Measurements from ENCODE around the gene DEK.

DEK gene

GRCh38 chr6:18270216-18270615 is 5.9 kb upstream of the DEK start:
- H3K4me2 ChIP-seq (ENCODE audit: low read depth, low read length), result no peak overlapping the region

GRCh38 chr6:18269717-18270116 is 5.4 kb upstream of the DEK start:
- Histone ChIP-seq H3K27ac (ENCODE audit: low read length) (no peak overlapping the region), H3K36me3 (replicated peaks; ENCODE audit: insufficient read depth, low read length) (no peaks in the 10 kb centered on the region), H2AFZ (ENCODE audit: low read length) (no peak overlapping the region), H3K4me3 (ENCODE audit: low read length) (no peak overlapping the region), H3K27me3 (replicated peaks; ENCODE audit: insufficient read depth, low read length) (no peaks in the 10 kb centered on the region; the same call in 1 of the 2 replicates), H3F3A (ENCODE audit: insufficient read depth, low read length) (no peaks in the 10 kb centered on the region), H3K9me2 (replicated peaks; ENCODE audit: insufficient read depth, low read length) (no peaks in the 10 kb centered on the region), H3K9ac (ENCODE audit: low read length) (no peak overlapping the region), H3K4me1 (ENCODE audit: low read length) (peaks cover 5% of the 10 kb centered on the region; the same call in 1 of the 2 replicates), H3K79me2 (ENCODE audit: low read length) (no peaks in the 10 kb centered on the region), H3K9me3 (replicated peaks; ENCODE audit: insufficient read depth, low read length) (no peaks in the 10 kb centered on the region), H3K4me2 (ENCODE audit: low read depth, low read length) (no peak overlapping the region), H4K20me1 (ENCODE audit: insufficient read depth, low read length) (no peaks in the 10 kb centered on the region)
- TF ChIP-seq, protein P1, sequence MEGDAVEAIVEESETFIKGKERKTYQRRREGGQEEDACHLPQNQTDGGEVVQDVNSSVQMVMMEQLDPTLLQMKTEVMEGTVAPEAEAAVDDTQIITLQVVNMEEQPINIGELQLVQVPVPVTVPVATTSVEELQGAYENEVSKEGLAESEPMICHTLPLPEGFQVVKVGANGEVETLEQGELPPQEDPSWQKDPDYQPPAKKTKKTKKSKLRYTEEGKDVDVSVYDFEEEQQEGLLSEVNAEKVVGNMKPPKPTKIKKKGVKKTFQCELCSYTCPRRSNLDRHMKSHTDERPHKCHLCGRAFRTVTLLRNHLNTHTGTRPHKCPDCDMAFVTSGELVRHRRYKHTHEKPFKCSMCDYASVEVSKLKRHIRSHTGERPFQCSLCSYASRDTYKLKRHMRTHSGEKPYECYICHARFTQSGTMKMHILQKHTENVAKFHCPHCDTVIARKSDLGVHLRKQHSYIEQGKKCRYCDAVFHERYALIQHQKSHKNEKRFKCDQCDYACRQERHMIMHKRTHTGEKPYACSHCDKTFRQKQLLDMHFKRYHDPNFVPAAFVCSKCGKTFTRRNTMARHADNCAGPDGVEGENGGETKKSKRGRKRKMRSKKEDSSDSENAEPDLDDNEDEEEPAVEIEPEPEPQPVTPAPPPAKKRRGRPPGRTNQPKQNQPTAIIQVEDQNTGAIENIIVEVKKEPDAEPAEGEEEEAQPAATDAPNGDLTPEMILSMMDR (IDR thresholded peaks at IDR 0.05; ENCODE audit: low read length), result no peak
- TF ChIP-seq EZH2 (optimal IDR thresholded peaks at IDR 0.05; ENCODE audit: low read depth, low read length) (no peak), EZH2phosphoT487 (IDR thresholded peaks at IDR 0.05; ENCODE audit: low read length) (no peak)
- no peak for DNase-seq

More at GRCh38 chr6:18270216-18270615, 5.9 kb upstream of the DEK start:
- TF ChIP-seq EZH2 (optimal IDR thresholded peaks at IDR 0.05; ENCODE audit: low read depth, low read length) (no peak), EZH2phosphoT487 (IDR thresholded peaks at IDR 0.05; ENCODE audit: low read length) (no peak)
- TF ChIP-seq, protein P1 (IDR thresholded peaks at IDR 0.05; ENCODE audit: low read length), result no peak
- no peaks in the 10 kb centered on the region for H3K36me3 ChIP-seq (replicated peaks; ENCODE audit: insufficient read depth, low read length)
- no peaks in the 10 kb centered on the region for H3K9me3 ChIP-seq (replicated peaks; ENCODE audit: insufficient read depth, low read length)
- no peaks in the 10 kb centered on the region for H3F3A ChIP-seq (ENCODE audit: insufficient read depth, low read length)
- no peaks in the 10 kb centered on the region for H4K20me1 ChIP-seq (ENCODE audit: insufficient read depth, low read length)
- H3K4me3 ChIP-seq (ENCODE audit: low read length), result no peak overlapping the region
- DNase-seq, result no peak
- H2AFZ ChIP-seq (ENCODE audit: low read length), result no peak overlapping the region
- no peak overlapping the region for H3K9ac ChIP-seq (ENCODE audit: low read length)
- H3K27ac ChIP-seq (ENCODE audit: low read length), result no peak overlapping the region
- peaks cover 1% of the 10 kb centered on the region; the same call in 1 of the 2 replicates for H3K4me1 ChIP-seq (ENCODE audit: low read length)
- H3K9me2 ChIP-seq (replicated peaks; ENCODE audit: insufficient read depth, low read length), result no peaks in the 10 kb centered on the region
- H3K79me2 ChIP-seq (ENCODE audit: low read length), result no peaks in the 10 kb centered on the region
- H3K27me3 ChIP-seq (replicated peaks; ENCODE audit: insufficient read depth, low read length), result no peaks in the 10 kb centered on the region; the same call in 1 of the 2 replicates

DNA sequence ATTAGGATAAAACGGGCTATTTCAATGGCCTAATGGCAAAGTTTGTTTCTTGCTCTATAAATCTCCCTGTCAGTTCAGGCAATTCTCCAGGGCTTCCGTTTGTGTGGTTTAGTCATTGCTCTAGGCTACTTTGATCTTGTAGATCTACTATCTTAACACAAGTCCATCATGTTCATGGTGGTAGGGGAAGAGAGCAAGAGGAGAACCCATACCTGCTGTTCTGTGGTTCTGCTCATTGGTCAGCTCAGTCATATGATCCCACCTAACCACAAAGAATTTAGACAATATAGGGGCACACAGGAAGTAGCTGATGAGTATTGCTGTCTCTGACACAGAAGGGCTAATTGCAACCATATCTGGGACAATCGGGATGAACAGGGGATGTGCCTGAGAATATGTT is 4.9 kb upstream of the DEK start:
- DNase-seq, result no peak
- no peak overlapping the region for H3K4me3 ChIP-seq (ENCODE audit: low read length)
- no peak overlapping the region for H3K4me2 ChIP-seq (ENCODE audit: low read depth, low read length)

More for the DNA sequence above, 4.9 kb upstream of the DEK start:
- Histone ChIP-seq H4K20me1 (ENCODE audit: insufficient read depth, low read length) (no peaks in the 10 kb centered on the region), H3K9me3 (replicated peaks; ENCODE audit: insufficient read depth, low read length) (no peaks in the 10 kb centered on the region), H3K9ac (ENCODE audit: low read length) (no peak overlapping the region), H3K36me3 (replicated peaks; ENCODE audit: insufficient read depth, low read length) (no peaks in the 10 kb centered on the region), H3K79me2 (ENCODE audit: low read length) (no peaks in the 10 kb centered on the region), H2AFZ (ENCODE audit: low read length) (no peak overlapping the region), H3F3A (ENCODE audit: insufficient read depth, low read length) (no peaks in the 10 kb centered on the region), H3K4me1 (ENCODE audit: low read length) (peaks cover 5% of the 10 kb centered on the region; the same call in 1 of the 2 replicates), H3K27me3 (replicated peaks; ENCODE audit: insufficient read depth, low read length) (no peaks in the 10 kb centered on the region; the same call in 1 of the 2 replicates), H3K27ac (ENCODE audit: low read length) (no peak overlapping the region), H3K9me2 (replicated peaks; ENCODE audit: insufficient read depth, low read length) (no peaks in the 10 kb centered on the region)
- TF ChIP-seq EZH2 (optimal IDR thresholded peaks at IDR 0.05; ENCODE audit: low read depth, low read length), result no peak
- TF ChIP-seq EZH2phosphoT487 (IDR thresholded peaks at IDR 0.05; ENCODE audit: low read length), result no peak
- TF ChIP-seq, protein P1 (IDR thresholded peaks at IDR 0.05; ENCODE audit: low read length), result no peak
